ENCODE measurements around the gene CACNA1C.
"Not testable (repeated sequence)": the region's sequence is repeated elsewhere in the genome, so short reads cannot be mapped to it uniquely, and the experiment has no call there.

Gene CACNA1C

GRCh38 chr12:2113119-2113912, 60.5 kb downstream of the CACNA1C start:
- no peak for DNase-seq

GRCh38 chr12:2114071-2114470, 61.3 kb downstream of the CACNA1C start:
- DNase-seq, result no peak

GRCh38 chr12:2115101-2115845, 62.5 kb downstream of the CACNA1C start:
- no peak for DNase-seq

- no peak for DNase-seq
Measured at GRCh38 chr12:2117541-2117940, 64.8 kb downstream of the CACNA1C start.

- no peak for DNase-seq
Measured at GRCh38 chr12:2118061-2118460, 65.3 kb downstream of the CACNA1C start.

GRCh38 chr12:2118481-2119255, 65.9 kb downstream of the CACNA1C start:
- no peak for DNase-seq

GRCh38 chr12:2119266-2119665, 66.5 kb downstream of the CACNA1C start:
- DNase-seq, result no peak

- no peak for DNase-seq
Measured at GRCh38 chr12:2120982-2121758, 68.4 kb downstream of the CACNA1C start.

GRCh38 chr12:2124466-2125023, 71.8 kb downstream of the CACNA1C start:
- no peak for DNase-seq

- no peak for DNase-seq
Measured at GRCh38 chr12:2125651-2126522, 73.1 kb downstream of the CACNA1C start.

- no peak for DNase-seq
Measured at GRCh38 chr12:2126676-2127406, 74.1 kb downstream of the CACNA1C start.

GRCh38 chr12:2129076-2129475, 76.3 kb downstream of the CACNA1C start:
- no peak for DNase-seq

GRCh38 chr12:2135661-2136418, 83.1 kb downstream of the CACNA1C start:
- not testable (repeated sequence) for DNase-seq

- DNase-seq, result no peak
Measured at GRCh38 chr12:2136901-2137300, 84.1 kb downstream of the CACNA1C start.

GRCh38 chr12:2137711-2138110, 84.9 kb downstream of the CACNA1C start:
- no peak for DNase-seq

- DNase-seq, result no peak
Measured at GRCh38 chr12:2138294-2138693, 85.5 kb downstream of the CACNA1C start.

- no peak for DNase-seq
Measured at GRCh38 chr12:2138871-2139308, 86.1 kb downstream of the CACNA1C start.

- DNase-seq, result no peak
Measured at GRCh38 chr12:2139651-2140050, 86.9 kb downstream of the CACNA1C start.

GRCh38 chr12:2140858-2141519, 88.2 kb downstream of the CACNA1C start:
- no peak for DNase-seq
